GM21528 (cell line): ENCODE measurements around the gene MECR.

ENCODE experiments used
- ATAC-seq: cut with Tn5 transposase; IDR thresholded peaks from one replicate; pipeline ENCODE4 v1.9.1; 2021; ENCODE audit warnings: mild to moderate bottlenecking, moderate library complexity; ENCODE audit not compliant: unreplicated experiment, low FRiP score

Gene MECR

DNA sequence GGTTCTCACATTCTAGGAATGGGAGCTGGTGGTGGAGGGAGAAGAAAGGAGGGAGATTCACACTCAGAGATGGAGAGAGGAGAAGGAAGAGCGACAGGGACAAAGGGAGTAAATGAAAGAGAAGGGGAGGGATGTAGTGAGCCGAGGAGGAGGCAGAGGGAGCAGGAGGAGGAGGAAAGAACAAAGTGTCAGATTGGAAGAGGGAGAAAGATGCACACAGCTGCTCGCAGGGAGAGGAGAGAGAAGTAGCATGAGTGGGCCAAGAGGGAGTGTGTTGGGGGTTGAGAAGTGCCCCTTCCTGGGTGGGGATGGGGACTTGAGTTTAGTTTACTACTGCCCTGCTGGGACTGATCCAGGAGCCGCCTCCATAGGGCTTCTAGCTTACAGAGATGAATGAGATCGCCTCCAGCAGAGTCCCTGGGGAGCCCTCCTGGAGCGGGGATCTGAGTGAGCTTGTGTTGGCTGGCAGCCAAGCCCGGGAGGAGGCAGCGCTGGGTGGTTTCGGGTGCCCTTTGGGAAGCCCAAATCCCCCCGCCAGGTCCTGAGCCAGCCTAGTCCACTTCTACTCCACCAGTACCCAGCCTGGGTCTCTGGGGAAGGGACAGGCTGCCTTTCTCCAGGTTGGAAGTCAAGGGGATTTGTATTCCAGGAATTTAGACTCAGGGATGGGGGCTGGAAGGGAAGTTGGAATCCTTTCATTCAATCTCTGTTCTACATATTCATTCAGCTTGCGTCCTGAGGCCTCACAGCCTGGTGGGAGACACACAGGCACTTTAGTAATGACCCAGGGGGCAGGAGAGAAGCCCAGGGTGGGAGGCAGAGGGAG is 26.5 kb upstream of the MECR start:
- ATAC-seq, result no peak

DNA sequence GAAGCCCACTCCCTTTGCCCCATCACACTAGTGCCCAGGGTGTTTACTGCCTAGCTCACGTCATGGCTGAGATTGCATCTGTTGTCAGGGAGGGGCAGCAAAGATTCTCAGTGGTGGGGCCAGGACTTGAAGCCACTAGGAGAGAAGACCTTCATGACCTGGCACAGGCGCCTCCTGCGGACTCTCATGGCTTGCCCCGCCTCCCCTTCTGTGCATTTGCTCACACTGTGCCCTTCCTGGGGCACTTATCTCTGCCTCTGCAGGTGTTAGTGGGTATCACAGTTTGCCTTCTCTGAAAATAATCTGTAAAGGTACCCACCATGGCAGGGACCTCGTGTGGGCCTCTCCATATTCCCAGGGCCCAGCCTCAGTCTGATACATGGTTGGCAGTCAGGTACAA is 25.7 kb upstream of the MECR start:
- no peak for ATAC-seq

DNA sequence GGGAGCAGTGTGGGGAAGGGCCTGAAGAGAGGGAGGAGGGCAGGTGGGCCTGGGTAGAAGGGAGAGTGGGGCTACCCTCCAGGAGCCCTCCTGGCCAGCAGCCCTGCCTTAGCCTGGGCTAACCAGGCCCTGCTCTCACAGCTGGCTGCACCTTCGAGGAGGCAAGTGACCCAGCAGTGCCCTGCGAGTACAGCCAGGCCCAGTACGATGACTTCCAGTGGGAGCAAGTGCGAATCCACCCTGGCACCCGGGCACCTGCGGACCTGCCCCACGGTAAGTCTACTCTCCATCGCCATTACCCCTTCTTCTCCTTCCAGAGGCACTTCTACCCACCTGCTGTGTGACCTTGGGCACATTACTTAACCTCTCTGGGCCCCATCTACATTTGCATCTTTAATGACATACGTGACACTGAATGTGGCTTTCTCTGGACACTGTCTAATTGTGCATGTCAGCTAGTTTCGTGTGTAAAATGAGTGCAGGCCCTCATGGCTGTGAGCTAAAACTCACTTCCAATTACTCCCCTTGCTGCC is 24.5 kb upstream of the MECR start:
- no peak for ATAC-seq

DNA sequence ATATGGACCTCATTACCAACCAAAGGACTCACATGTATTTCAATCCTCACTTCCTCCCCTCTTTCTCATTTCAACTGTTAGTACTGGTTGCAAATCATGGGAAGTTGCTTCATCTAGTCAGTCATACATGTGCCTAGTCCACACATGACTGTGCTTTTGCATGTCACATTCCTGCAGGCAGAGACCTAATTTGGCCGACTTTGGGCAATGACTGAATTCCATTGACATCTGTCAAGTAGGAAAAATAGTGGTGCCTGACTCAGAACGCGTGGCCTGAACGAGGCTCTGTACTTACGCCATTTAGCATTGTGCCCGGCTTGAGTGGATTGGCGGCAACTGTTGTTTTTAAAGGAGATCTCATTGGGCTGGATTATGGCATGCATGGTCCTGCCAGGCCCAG is 23.6 kb upstream of the MECR start:
- ATAC-seq, result no peak

DNA sequence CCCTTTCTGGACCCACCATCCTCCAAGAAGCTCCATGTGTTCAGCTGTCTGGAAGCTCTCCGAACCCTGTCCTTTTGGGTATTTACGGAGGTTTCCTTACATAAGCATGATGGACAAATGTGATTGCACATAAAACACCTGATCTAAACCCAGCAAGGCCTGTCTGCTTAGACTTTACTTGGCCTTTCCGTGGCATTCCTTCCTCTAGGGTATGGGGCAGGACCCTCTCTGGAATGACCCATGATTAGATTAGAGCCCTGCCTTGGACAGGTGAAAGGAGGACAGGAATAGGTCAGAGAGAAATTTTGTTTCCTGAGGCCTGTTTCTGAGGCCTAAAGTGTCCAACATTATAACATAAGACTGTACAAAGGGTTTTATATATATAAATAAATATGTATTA is 22.4 kb upstream of the MECR start:
- ATAC-seq, result no peak

DNA sequence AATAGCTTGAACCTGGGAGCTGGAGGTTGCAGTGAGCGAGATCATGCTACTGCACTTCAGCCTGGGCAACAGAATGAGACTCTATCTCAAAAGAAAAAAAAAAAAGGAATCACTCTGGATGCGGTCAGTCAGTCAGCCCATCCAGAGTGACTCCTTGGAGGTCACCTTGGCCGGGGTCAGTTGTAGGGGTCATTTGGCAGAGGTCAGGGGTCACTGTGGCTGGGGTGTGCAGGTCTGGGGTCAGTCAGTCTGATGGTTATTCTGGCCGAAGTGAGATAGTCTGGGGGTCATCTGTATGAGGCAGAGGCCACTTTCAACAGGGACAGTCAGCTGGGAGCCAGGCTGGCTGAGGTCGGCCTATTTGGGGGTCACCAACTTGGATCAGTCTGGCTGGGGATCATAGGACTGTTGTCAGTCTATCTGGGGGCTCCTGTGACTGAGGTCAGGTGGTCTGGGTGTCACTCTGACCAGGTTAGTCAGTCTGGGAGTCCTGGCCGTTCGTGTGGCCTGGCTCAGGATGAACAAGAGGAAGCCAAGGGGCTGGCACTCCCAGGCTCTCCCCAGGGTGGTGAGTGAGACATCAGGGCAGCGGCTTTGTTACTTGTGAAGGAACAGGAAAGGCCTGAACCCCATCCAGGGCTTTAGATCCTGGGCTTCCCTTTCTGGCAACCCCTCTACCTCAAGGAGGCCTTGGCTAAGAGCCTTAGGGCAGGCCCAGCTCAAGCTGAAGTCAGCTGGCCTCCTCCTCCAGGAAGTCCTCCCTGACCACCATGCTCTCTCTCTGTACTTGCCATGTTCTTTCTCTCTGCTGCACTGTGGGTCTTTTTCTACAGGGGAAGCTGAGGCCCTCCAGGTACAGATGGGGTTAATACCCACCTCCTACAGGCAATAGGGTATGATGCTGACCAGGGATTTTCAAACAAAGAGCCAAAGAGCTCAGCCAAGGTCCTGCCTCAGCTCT is 20.7 kb upstream of the MECR start:
- no peak for ATAC-seq

DNA sequence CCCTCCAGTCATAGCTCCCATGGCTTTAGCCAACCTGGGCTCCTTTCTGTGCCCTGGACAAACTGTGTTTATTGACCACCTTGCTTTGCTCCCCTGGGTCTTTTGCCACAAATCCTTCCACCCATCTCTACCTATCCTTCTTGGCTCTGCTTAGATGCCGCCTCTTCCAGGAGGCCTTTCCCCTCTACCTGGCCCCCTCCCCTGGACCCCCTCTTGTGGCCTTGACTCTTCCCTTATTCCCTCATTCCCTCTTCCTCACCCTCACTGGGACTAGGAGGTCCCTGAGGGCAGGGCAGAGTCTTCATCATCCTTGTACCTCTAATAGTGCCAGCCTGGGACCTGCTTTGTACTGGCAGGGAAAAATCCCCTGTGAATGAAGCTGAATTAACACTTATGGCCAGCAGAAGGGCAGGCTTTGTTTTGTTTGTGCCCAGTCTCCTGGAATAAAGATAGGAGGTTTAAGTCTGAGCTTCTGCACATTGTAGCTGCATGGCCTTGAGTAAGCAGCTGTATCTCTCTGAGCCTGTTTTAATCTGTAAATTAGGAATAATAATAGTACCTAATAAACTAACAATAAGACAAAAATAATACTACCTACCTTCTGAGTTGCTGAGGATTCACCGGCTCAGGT is 19.3 kb upstream of the MECR start:
- ATAC-seq, result no peak

DNA sequence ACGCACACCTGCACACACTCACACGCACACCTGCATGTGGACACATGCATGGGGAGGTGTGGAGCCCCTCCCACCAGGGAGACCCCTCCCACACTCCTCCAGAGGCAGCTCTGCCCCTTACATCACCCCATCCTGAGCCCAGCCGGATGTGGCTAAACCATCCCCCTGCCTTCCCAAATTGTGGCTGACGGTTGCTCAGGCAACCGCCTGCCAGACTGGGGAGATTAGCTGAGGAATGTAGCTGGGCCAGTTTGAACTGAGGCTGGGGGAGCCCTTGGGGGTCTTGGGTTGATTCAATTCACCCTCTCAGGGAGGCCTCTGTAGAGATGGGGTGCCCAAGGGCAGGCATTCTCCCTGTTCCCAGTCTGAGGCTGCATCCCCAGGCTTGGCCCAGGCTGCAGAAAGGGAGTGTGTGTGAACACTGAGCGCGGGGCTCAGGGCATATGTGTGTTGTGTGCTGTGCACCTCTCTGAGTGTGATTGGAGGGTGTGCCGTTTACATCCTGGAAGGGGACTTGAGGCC is 18.5 kb upstream of the MECR start:
- no peak for ATAC-seq

DNA sequence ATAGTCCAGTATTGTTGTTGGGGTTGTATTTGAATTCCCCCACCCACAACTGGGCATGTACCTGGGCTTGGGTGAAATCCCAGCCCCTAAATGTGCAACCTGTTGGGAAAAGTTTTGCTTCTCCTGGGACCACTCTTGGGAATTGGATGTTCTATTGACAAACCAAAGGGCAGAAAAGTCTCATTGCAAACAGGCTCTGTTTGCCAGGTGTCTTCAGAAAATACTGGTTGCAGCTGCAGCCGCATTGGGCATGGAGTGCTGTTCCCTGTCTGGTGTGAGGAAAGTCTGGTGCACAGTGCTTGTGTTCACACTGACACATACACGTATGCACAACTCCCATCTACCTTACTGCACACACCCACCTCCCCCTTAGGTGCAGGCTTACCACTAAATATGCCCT is 17.7 kb upstream of the MECR start:
- no peak for ATAC-seq

DNA sequence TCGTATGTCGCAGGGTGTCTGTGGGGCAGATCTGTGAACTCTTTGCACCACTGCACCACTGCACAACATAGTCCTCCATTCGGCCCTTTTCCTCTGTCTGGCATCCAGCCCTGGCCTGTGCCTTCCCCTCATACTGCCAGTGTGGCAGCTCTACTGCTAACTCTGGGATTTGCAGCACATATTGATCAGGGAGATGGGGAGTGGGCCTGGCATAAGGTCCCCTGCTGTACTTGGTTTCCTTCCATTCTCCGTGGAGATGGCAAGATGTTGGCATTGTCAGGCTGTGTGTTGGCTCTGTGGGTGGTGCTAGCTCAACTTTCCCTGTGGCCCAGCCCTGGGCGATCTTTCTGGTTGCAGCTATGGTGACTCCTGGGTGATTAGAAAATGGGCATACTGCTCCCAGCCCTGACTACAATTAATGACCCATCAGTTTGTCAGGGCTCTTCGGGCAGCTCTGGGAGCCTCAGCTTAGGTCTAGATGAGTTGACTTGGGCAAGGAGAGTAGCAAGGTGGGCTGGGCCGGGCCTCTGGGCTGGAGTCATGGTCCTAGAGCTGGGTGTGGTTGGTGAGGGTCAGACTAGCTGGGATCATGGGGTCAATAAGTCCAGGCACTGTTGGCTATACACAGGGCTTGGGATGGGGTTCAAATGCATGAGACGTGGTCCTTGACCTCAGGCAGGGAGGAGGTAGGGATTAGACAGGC is 17.0 kb upstream of the MECR start:
- no peak for ATAC-seq

DNA sequence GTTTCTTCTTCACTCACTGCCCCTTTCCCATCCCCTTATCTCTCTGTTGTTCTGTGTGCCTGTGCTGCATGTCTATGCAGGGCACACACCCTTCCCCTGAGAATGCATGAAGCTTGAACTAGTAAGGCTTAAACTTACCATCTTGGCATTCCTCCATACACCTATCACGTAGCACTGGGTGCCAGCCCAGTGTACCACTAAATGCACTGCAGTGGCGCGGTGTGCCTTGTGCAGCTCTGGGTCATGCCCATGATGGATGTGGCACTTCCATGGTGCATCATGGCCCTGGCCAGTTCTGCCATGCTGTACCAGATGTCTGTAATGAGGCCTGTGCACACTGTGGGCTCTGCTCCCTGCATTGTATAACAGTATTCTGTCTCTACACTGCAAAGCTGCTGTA is 16.3 kb upstream of the MECR start:
- no peak for ATAC-seq

DNA sequence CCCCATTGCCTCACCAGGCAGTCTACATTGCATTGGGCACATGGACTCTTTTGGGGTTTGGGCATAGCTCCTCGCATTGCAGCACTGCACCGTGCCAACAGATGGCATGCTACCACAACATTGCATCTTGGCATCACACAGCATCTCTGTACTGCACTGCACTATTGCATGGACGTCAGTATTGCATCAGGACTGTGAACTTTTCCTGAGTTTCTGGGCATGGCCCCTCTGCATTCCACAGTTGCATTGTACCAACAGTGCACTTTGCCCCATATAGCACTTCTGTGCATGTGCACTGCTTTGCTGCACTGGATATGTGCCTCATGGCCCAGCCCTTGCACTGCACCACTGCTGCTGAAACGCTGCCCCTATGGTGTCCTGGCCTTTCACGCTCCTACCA is 15.1 kb upstream of the MECR start:
- ATAC-seq, result no peak

DNA sequence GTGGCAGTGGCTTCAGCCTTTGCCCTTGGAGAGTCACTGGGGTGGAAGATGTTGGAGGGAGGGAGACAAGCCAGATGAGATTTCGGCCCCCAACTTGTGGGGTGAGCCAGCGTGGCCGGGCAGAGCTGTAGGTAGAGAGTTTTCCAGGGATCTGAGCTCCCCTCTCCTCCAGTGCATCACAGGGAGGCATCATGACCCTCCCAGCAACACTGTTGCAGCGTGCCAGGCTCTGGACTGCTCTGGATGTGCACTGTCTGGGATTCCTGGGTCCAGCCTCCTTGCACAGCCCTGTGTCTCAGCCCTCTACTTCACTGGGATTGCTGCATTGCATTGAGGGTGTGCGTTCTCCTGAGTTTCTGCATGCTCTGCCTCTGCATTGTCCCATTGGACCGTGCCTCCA is 14.5 kb upstream of the MECR start:
- no peak for ATAC-seq

DNA sequence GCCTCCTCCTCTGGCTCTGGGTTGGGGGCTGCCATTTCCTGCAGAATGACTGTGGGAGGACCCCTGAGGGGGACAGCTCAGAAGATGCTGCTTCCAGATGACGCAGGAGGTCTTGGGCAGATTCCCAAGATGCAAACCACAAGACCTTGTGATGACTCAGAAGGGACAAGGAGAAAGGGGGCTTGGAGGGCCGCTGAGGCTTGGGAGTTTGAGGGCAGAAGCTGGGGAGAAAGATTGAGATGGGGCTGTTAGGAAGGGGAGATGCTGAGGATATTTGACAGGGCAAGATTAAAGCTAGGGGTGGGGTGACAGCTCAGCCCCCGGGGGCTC is 13.1 kb upstream of the MECR start:
- ATAC-seq, result no peak

DNA sequence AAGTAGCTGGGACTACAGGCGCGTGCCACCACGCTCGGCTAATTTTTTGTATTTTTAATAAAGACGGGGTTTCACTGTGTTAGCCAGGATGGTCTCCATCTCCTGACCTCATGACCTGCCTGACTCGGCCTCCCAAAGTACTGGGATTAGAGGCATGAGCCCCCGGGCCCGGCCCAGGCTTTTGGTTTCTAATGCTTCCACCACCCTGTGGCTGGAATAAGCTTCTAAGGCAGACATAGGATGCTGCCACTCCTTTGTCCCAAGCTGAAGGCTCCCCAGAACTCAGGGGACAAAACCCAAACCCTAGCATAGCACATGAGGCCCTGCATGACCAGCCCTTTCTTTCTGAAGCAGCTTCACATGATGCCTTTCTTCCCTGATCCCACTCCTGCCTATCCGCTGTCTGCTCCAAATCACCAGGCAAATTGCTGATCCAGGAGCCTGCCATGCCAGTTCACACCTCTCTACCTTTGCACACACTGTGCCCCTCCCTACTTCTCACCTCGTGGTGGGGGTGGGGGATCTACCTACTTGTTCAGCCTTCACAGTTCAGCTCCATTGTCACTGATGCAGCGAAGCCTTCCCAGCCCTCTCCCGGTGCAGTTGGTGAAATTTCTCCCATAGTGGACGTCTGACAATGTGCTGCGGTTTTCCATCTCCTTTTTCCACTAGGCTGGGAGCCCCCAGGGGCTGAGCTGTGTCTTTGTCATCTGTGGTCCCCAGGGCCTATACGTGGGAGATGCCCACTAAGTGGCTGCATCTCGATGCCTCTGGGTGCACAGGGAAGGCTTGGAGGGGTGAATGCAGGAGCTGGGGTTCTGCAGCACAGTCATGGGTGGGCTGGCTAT is 12.5 kb upstream of the MECR start:
- ATAC-seq, result no peak

DNA sequence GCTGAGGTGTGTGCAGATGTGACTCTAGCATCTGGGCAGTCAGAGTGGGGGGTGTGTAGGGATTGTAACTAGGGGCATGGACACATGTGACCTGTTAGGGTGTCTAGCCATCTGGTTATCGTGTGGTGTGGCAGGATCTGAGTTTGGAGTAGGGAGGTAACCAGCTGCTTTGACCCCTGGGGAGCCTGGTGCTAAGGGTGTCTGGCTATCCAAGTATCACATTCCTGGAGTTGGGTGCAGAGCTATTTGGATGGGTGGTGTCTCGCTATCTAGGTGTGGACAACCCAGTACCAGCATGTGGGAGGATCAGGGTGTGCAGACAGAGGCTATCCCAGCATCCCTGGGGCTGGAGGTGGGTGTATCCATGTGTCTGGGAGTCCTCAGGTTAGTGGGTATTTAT is 10.3 kb upstream of the MECR start:
- no peak for ATAC-seq

DNA sequence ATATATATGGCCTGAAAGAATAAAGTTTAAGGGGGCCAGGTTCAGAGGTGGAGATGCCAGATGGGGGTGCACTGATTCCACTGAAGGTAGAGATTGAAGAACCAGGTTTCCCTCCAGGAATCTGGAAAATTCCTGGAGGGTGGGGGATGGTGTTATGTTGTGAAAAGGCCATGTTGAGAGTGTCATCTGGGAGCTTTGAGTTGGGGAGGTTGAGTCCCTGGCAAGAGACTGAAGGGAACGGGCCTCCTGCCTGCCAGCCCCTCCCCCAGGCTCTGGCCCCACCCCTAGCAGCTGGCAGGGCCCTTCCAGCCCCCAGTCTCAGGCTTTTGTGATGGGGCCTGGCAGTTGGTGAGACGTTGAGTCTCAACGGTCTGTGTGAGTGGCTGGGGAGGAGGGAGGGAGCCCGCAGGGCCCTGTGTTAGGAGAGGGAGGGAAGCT is 9.7 kb upstream of the MECR start:
- ATAC-seq, result no peak

DNA sequence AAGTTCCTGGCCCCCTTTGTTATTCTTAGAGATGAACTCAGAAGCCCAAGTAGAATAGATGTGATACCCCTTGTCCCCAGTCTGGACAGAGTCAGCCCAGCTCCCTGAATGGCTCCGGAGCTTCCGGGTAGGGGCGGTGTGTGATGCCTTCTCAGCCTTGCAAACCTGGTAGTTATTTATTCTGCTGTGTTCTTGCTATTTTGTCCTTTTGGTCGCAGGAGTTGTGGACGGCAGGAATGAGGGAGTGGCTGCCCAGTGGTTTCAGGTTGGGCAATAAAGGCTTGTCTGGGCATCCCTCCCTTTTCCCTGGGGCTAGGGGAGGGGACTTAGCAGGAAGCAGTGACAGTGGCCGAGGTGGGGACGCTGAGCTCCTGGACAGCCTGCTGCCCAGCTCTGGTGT is 8.4 kb upstream of the MECR start:
- ATAC-seq, result no peak

DNA sequence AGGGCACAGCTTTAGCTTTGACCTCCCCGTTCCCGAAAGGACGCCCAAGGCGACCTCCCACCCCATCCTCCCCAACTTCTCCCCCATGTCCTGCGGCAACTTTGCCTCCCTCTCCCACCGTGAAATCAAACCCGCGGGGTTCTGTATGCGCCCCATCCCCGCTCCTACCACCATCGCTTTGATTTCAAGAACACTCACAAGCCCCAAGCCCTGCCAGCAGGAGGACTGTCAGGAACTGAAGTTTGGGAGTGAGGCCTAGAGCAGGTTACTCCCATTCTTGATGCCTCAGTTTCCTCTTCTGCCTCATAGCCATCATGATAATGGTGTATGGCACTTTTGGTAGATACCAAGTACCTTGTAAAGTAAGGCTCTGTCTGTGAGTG is 7.9 kb upstream of the MECR start:
- ATAC-seq, result no peak
